SK-N-SH (cell line): ENCODE results near the gene PKNOX2. TPM values are rescaled to one million over a fixed set of nuclear protein-coding genes. Genes with fewer than 3 reads are reported as not detected.

Experiments used
- CTCF ChIA-PET: fragments of 300-600, 350-600 bp; formaldehyde crosslinking; extraction: SDS; loops from one replicate; lab custom pipeline; 2021; lab: Yijun Ruan, JAX
- POLR2A ChIA-PET: fragments of 350-600 bp; sonication (Branson Sonifier 250); formaldehyde crosslinking; extraction: SDS; loops from one replicate; lab custom pipeline; 2020; ENCODE audit warnings: antibody characterized with exemption, inconsistent platforms; lab: Yijun Ruan, JAX
- DNase-seq: peaks from one replicate; pipeline ENCODE4 v3.0.0; 2012
- H2AFZ ChIP-seq: fragments of 200-600 bp; sonication (generic); 2 replicates; pipeline ENCODE4 v1.8.1; 2016; ENCODE audit warnings: antibody characterized with exemption, mild to moderate bottlenecking, low read depth
- H3F3A ChIP-seq: fragments of 200-600 bp; sonication (generic); replicated peaks from 2 replicates; pipeline ENCODE3; 2016; ENCODE audit warnings: antibody characterized with exemption, mild to moderate bottlenecking; ENCODE audit not compliant: insufficient read depth
- H3K27ac ChIP-seq, 2 experiments: fragments of 200-500 bp in 1 of 2; fragments of 200-600 bp in 1 of 2; sonication (Bioruptor generic) in 1 of 2; sonication (generic), shearing (Covaris generic) in 1 of 2; 2 replicates each; pipeline versions ENCODE4 v1.5.1 to v1.6.1; 2014 to 2016; ENCODE audit warnings: low read depth in 2 of 2, inconsistent platforms in 1 of 2, low read length in 1 of 2, mild to moderate bottlenecking in 1 of 2, mixed read lengths in 1 of 2
- H3K27me3 ChIP-seq: fragments of 200-600 bp; sonication (generic), shearing (Covaris generic); 2 replicates; pipeline ENCODE4 v1.6.1; 2016; ENCODE audit warnings: mixed run types; ENCODE audit not compliant: insufficient read depth
- H3K36me3 ChIP-seq, 2 experiments: fragments of 200-500 bp in 1 of 2; fragments of 200-600 bp in 1 of 2; sonication (Bioruptor generic) in 1 of 2; sonication (generic) in 1 of 2; replicated peaks in 1 of 2; 2 replicates each; pipeline versions ENCODE3 to v1.5.1; 2014 to 2016; ENCODE audit warnings: low read length in 1 of 2, mild to moderate bottlenecking in 1 of 2; ENCODE audit not compliant: insufficient read depth in 2 of 2, control insufficient read depth in 1 of 2
- H3K4me1 ChIP-seq, 2 experiments: fragments of 200-500 bp in 1 of 2; fragments of 200-600 bp in 1 of 2; sonication (Bioruptor generic) in 1 of 2; sonication (generic), shearing (Covaris generic) in 1 of 2; 2 replicates each; pipeline versions ENCODE4 v1.5.1 to v1.6.1; 2014 to 2016; ENCODE audit warnings: low read depth in 1 of 2, low read length in 1 of 2, mixed run types in 1 of 2; ENCODE audit not compliant: insufficient read depth in 2 of 2, control insufficient read depth in 1 of 2
- H3K4me2 ChIP-seq: fragments of 200-600 bp; sonication (generic), shearing (Covaris generic); 2 replicates; pipeline ENCODE4 v1.6.1; 2017; ENCODE audit warnings: mixed run types
- H3K4me3 ChIP-seq, 2 experiments: fragments of 200-500 bp in 1 of 2; fragments of 200-600 bp in 1 of 2; sonication (Bioruptor generic) in 1 of 2; sonication (generic), shearing (Covaris generic) in 1 of 2; 2 replicates each; pipeline versions ENCODE4 v1.5.1 to v1.8.1; 2014 to 2016; ENCODE audit warnings: low read depth in 2 of 2, inconsistent platforms in 1 of 2, low read length in 1 of 2, mild to moderate bottlenecking in 1 of 2, mixed read lengths in 1 of 2, moderate library complexity in 1 of 2
- H3K79me2 ChIP-seq: fragments of 200-600 bp; sonication (generic); 2 replicates; pipeline ENCODE4 v1.8.1; 2017; ENCODE audit warnings: mild to moderate bottlenecking; ENCODE audit not compliant: insufficient read depth
- H3K9ac ChIP-seq: fragments of 200-600 bp; sonication (generic); 2 replicates; pipeline ENCODE4 v1.6.1; 2017; ENCODE audit warnings: mixed run types
- H3K9me2 ChIP-seq: fragments of 200-600 bp; sonication (generic); 2 replicates; pipeline ENCODE4 v1.6.1; 2017; ENCODE audit warnings: mixed run types
- H3K9me3 ChIP-seq: fragments of 200-600 bp; sonication (generic); 2 replicates; pipeline ENCODE4 v1.6.1; 2017; ENCODE audit warnings: mixed run types, mild to moderate bottlenecking, moderate library complexity
- H4K20me1 ChIP-seq: fragments of 200-600 bp; sonication (generic); 2 replicates; pipeline ENCODE4 v1.6.1; 2017; ENCODE audit warnings: mild to moderate bottlenecking, mixed run types; ENCODE audit not compliant: insufficient read depth
- CHD2 ChIP-seq: fragments of 150-350 bp; IDR thresholded peaks from 2 replicates; pipeline ENCODE4 v1.6.1; 2018; ENCODE audit warnings: low read length; ENCODE audit not compliant: partially characterized antibody
- EP300 ChIP-seq, 2 experiments: IDR thresholded peaks; 2 replicates each; pipeline versions ENCODE4 v1.4.0 to v1.6.1; 2012; ENCODE audit warnings: borderline replicate concordance in 1 of 2, low read depth in 1 of 2, low read length in 1 of 2
- FOSL2 ChIP-seq: IDR thresholded peaks from 2 replicates; pipeline ENCODE4 v1.4.0; 2012; ENCODE audit warnings: low read depth, mild to moderate bottlenecking, moderate library complexity, borderline replicate concordance
- FOXJ3 ChIP-seq: sonication (generic); formaldehyde crosslinking; IDR thresholded peaks from 2 replicates; pipeline ENCODE4 v1.5.1; 2020; ENCODE audit warnings: mild to moderate bottlenecking, missing genetic modification reagents
- GATA2 ChIP-seq: sonication (generic); formaldehyde crosslinking; IDR thresholded peaks from 2 replicates; pipeline ENCODE4 v1.5.0; 2020; ENCODE audit warnings: mild to moderate bottlenecking, missing genetic modification reagents
- JUND ChIP-seq: IDR thresholded peaks from 2 replicates; pipeline ENCODE4 v1.4.0; 2012
- MEF2A ChIP-seq: IDR thresholded peaks from 2 replicates; pipeline ENCODE4 v1.4.0; 2012; ENCODE audit warnings: low read depth, borderline replicate concordance
- NRF1 ChIP-seq: IDR thresholded peaks from 2 replicates; pipeline ENCODE4 v1.6.1; 2012; ENCODE audit warnings: low read depth, mild to moderate bottlenecking, low read length
- POLR2AphosphoS5 ChIP-seq: IDR thresholded peaks from 2 replicates; pipeline ENCODE4 v1.6.1; 2012; ENCODE audit warnings: low read depth, low read length
- RAD21 ChIP-seq: IDR thresholded peaks from 2 replicates; pipeline ENCODE4 v1.6.1; 2012; ENCODE audit warnings: mild to moderate bottlenecking, low read length
- RFX5 ChIP-seq: IDR thresholded peaks from 2 replicates; pipeline ENCODE4 v1.6.1; 2012; ENCODE audit warnings: mild to moderate bottlenecking, improper control_type of control experiment, low read length
- SIN3A ChIP-seq: IDR thresholded peaks from 2 replicates; pipeline ENCODE4 v1.6.1; 2012; ENCODE audit warnings: low read depth, mild to moderate bottlenecking, low read length, moderate library complexity, borderline replicate concordance
- TAF1 ChIP-seq: IDR thresholded peaks from 2 replicates; pipeline ENCODE4 v1.6.1; 2012; ENCODE audit warnings: low read depth, mild to moderate bottlenecking, low read length, moderate library complexity, borderline replicate concordance
- TCF12 ChIP-seq: IDR thresholded peaks from 2 replicates; pipeline ENCODE4 v1.4.0; 2012
- WGBS: methylation state at CpG from one replicate; pipeline ENCODE4 v1.1.6; 2017; ENCODE audit warnings: low lambda C conversion rate; 5-methylcytosine and 5-hydroxymethylcytosine counted together
- polyA plus RNA-seq, 3 experiments: library from polyadenylated mRNA; depleted of rRNA; stranded (reverse); fragments of >200 nt; gene quantifications; 2 replicates each; pipeline ENCODE4 v1.2.3, GENCODE V29; 2012
- TF ChIP-seq, protein P1 (sequence below): IDR thresholded peaks from 2 replicates; pipeline ENCODE4 v1.4.0; 2012; ENCODE audit warnings: low read depth, borderline replicate concordance
- TF ChIP-seq, protein P2 (sequence below): IDR thresholded peaks from 2 replicates; pipeline ENCODE4; 2012
- TF ChIP-seq, protein P3 (sequence below): IDR thresholded peaks from 2 replicates; pipeline ENCODE4 v1.4.0; 2012; ENCODE audit warnings: low read depth
- TF ChIP-seq, protein P4 (sequence below): fragments of 150-350 bp; IDR thresholded peaks from 2 replicates; pipeline ENCODE4 v1.6.1; 2016; ENCODE audit warnings: mild to moderate bottlenecking, low read depth, low read length
- TF ChIP-seq, protein P5 (sequence below): fragments of 200-600 bp; sonication (generic); IDR thresholded peaks from 2 replicates; pipeline ENCODE4 v1.6.1; 2017; ENCODE audit warnings: antibody characterized with exemption, mild to moderate bottlenecking, moderate library complexity

Gene PKNOX2
- polyA plus RNA-seq, 1 of the 3 experiments (the other 2 are of a cell fraction): 0.02 TPM

DNA sequence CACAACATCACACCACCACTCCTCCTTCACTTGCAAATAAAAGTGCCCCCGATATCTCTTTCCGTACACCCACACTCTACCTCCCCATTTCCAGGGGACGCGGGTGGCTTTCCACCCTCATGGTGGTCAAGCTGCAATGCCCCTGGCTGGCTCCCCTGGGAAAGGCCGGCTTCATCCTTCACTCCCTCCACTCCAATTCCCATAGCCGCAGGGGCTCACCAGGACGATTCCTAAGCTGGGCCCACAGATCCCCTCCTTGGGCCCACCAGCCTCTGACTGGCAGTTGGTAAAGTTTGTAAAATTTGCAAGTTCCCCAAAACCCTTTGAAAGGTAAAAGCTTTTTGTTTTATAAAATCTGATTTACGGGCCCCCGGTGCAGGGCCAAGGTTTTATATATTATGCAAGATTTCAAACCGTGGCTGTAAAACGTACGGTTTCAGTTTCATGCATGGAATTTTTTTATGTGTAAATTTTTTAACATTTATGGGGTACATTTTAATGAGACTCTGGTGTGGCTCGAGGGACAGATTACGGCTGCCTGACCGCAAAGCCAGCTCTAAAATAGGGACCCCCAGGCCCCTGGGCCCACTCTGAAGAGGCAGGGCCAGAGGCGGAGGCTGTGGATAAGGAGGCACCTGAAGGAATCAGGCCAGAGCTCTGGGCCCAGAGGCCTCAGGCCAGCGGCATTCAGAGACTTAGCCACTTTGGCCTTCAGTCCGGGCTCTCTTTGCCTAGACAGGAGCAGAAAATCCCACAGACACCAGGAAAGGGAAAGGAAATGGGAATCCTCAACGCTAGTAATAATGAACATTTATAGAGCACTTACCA, 225.0 kb downstream of the PKNOX2 start:
- H4K20me1 ChIP-seq: no peaks in the 10 kb centered on the region
- H3K9me2 ChIP-seq: no peaks in the 10 kb centered on the region
- no peak overlapping the region for H3K4me2 ChIP-seq
- H3K4me1 ChIP-seq: peaks cover 0 to 6% of the 10 kb centered on the region in 2 experiments; a peak in 2 of 4 replicates
- H2AFZ ChIP-seq: no peak overlapping the region
- ChIA-PET POLR2A (no interaction called here), CTCF (interaction anchor here (1.2 to 3.7 kb wide), 8 partner anchors 8 to 298 kb away, joined by 3 to 16 read pairs (median 4); no protein-coding TSS in a partner anchor)
- no peaks in the 10 kb centered on the region for H3K79me2 ChIP-seq
- H3K27ac ChIP-seq: no peak overlapping the region
- H3K4me3 ChIP-seq: no peak overlapping the region
- no peak for DNase-seq
- H3K9ac ChIP-seq: no peak overlapping the region
- H3K9me3 ChIP-seq: no peaks in the 10 kb centered on the region
- no peaks in the 10 kb centered on the region for H3K36me3 ChIP-seq
- TF ChIP-seq POLR2AphosphoS5: no peak
- TF ChIP-seq, protein P1, sequence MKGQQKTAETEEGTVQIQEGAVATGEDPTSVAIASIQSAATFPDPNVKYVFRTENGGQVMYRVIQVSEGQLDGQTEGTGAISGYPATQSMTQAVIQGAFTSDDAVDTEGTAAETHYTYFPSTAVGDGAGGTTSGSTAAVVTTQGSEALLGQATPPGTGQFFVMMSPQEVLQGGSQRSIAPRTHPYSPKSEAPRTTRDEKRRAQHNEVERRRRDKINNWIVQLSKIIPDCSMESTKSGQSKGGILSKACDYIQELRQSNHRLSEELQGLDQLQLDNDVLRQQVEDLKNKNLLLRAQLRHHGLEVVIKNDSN: no peak
- no peak for TF ChIP-seq JUND
- no peak for TF ChIP-seq TCF12
- TF ChIP-seq MEF2A: no peak
- TF ChIP-seq FOXJ3 (CRISPR knock-in tag): no peak
- TF ChIP-seq, protein P2, sequence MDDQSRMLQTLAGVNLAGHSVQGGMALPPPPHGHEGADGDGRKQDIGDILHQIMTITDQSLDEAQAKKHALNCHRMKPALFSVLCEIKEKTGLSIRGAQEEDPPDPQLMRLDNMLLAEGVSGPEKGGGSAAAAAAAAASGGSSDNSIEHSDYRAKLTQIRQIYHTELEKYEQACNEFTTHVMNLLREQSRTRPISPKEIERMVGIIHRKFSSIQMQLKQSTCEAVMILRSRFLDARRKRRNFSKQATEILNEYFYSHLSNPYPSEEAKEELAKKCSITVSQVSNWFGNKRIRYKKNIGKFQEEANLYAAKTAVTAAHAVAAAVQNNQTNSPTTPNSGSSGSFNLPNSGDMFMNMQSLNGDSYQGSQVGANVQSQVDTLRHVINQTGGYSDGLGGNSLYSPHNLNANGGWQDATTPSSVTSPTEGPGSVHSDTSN: no peak
- TF ChIP-seq, protein P3, sequence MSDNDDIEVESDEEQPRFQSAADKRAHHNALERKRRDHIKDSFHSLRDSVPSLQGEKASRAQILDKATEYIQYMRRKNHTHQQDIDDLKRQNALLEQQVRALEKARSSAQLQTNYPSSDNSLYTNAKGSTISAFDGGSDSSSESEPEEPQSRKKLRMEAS: no peak
- TF ChIP-seq TAF1: no peak
- TF ChIP-seq NRF1: no peak
- no peak for TF ChIP-seq FOSL2
- TF ChIP-seq GATA2 (CRISPR knock-in tag): no peak
- TF ChIP-seq, protein P4, sequence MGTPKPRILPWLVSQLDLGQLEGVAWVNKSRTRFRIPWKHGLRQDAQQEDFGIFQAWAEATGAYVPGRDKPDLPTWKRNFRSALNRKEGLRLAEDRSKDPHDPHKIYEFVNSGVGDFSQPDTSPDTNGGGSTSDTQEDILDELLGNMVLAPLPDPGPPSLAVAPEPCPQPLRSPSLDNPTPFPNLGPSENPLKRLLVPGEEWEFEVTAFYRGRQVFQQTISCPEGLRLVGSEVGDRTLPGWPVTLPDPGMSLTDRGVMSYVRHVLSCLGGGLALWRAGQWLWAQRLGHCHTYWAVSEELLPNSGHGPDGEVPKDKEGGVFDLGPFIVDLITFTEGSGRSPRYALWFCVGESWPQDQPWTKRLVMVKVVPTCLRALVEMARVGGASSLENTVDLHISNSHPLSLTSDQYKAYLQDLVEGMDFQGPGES: no peak
- TF ChIP-seq SIN3A: no peak
- TF ChIP-seq RFX5: no peak
- TF ChIP-seq EP300 (IDR thresholded peaks at IDR 0.05; ENCODE audit: borderline replicate concordance in 1 of 2, low read depth in 1 of 2, low read length in 1 of 2): no peak
- TF ChIP-seq, protein P5, sequence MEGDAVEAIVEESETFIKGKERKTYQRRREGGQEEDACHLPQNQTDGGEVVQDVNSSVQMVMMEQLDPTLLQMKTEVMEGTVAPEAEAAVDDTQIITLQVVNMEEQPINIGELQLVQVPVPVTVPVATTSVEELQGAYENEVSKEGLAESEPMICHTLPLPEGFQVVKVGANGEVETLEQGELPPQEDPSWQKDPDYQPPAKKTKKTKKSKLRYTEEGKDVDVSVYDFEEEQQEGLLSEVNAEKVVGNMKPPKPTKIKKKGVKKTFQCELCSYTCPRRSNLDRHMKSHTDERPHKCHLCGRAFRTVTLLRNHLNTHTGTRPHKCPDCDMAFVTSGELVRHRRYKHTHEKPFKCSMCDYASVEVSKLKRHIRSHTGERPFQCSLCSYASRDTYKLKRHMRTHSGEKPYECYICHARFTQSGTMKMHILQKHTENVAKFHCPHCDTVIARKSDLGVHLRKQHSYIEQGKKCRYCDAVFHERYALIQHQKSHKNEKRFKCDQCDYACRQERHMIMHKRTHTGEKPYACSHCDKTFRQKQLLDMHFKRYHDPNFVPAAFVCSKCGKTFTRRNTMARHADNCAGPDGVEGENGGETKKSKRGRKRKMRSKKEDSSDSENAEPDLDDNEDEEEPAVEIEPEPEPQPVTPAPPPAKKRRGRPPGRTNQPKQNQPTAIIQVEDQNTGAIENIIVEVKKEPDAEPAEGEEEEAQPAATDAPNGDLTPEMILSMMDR: no peak
- TF ChIP-seq RAD21: no peak
- TF ChIP-seq CHD2: no peak
- 73% methylated on average over 18 of the region's 19 CpGs for WGBS
- H3K27me3 ChIP-seq: no peaks in the 10 kb centered on the region
- no peaks in the 10 kb centered on the region for H3F3A ChIP-seq
